Uterus (tissue), 2 donors: ENCODE results near the gene PCDH7.

Experiments
- POLR2A ChIP-seq, 2 donors: fragments of 450-650 bp; IDR thresholded peaks; one replicate each; pipeline ENCODE4 v1.6.1; 2016; ENCODE audit warnings: antibody characterized with exemption in 2 of 2, mild to moderate bottlenecking in 1 of 2, moderate library complexity in 1 of 2
- TF ChIP-seq, protein P1 (sequence below), 4 experiments: fragments of 200-600 bp in 2 of 4; fragments of 450-650 bp in 2 of 4; sonication (generic) in 2 of 4; IDR thresholded peaks; one replicate each; pipeline ENCODE4 v1.5.1; 2016 to 2019; ENCODE audit warnings: antibody characterized with exemption in 4 of 4, mild to moderate bottlenecking in 2 of 4, moderate library complexity in 1 of 4

DNA sequence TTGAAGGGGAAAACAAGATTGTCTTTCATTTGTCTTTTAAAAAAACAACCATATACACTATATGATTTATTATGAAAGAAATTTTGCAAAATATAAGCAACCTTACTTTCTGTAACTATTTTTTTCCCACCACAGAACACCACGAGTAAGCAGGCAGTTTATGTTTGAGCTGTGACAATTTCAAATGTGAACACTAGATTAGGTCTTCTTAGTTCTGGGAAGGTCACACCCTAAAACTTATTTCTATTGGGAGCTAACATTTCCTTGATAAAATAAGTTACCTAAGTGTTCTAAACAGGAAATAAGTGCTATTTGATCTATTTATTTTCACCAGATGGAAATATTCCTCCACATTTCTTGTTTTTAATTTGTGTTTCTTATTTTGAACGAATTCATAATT, 50.6 kb downstream of the PCDH7 start:
- TF ChIP-seq, protein P1, sequence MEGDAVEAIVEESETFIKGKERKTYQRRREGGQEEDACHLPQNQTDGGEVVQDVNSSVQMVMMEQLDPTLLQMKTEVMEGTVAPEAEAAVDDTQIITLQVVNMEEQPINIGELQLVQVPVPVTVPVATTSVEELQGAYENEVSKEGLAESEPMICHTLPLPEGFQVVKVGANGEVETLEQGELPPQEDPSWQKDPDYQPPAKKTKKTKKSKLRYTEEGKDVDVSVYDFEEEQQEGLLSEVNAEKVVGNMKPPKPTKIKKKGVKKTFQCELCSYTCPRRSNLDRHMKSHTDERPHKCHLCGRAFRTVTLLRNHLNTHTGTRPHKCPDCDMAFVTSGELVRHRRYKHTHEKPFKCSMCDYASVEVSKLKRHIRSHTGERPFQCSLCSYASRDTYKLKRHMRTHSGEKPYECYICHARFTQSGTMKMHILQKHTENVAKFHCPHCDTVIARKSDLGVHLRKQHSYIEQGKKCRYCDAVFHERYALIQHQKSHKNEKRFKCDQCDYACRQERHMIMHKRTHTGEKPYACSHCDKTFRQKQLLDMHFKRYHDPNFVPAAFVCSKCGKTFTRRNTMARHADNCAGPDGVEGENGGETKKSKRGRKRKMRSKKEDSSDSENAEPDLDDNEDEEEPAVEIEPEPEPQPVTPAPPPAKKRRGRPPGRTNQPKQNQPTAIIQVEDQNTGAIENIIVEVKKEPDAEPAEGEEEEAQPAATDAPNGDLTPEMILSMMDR (IDR thresholded peaks at IDR 0.05), result no peak
- no peak for TF ChIP-seq POLR2A (IDR thresholded peaks at IDR 0.05)
